Measurements from ENCODE around the gene SIGLEC7. TPM values are rescaled to one million over a fixed set of nuclear protein-coding genes. Genes with fewer than 3 reads are reported as not detected.
A peak's percentile ranks its signal among the peaks of the same experiment; 100 is the strongest.

The SIGLEC7 gene
- total RNA-seq, 4 donors from 2014 or later: not detected

GRCh38 chr19:51185868-51186215 lies 43.7 kb downstream of the SIGLEC7 start:
- TF ChIP-seq CTCF (IDR thresholded peaks at IDR 0.05) (no peak), POLR2A (IDR thresholded peaks at IDR 0.05) (no peak)
- WGBS, 2 donors: 79 to 83% methylated on average over 5 of the region's 5 CpGs
- no peak for DNase-seq (ENCODE audit: low spot score in 2 of 2)

GRCh38 chr19:51186323-51186722 lies 44.2 kb downstream of the SIGLEC7 start:
- WGBS, 2 donors: 56 to 61% methylated on average over 13 of the region's 13 CpGs
- intact Hi-C loops (cut with DNase I; ENCODE audit: low total_unique reads): no loop called here
- DNase-seq (ENCODE audit: low spot score in 2 of 2): no peak
- TF ChIP-seq POLR2A (IDR thresholded peaks at IDR 0.05): no peak
- no peak for TF ChIP-seq CTCF (IDR thresholded peaks at IDR 0.05)
- no peak overlapping the region for H3K4me3 ChIP-seq (ENCODE audit: low read depth, poor library complexity, severe bottlenecking)

More at GRCh38 chr19:51185868-51186215, 43.7 kb downstream of the SIGLEC7 start:
- no peak overlapping the region for H3K4me3 ChIP-seq (ENCODE audit: low read depth, poor library complexity, severe bottlenecking)
- intact Hi-C loops (cut with DNase I; ENCODE audit: low total_unique reads): no loop called here

GRCh38 chr19:51187395-51188226 lies 45.5 kb downstream of the SIGLEC7 start:
- no peak for DNase-seq (ENCODE audit: low spot score in 2 of 2)
- WGBS, 2 donors: 90 to 91% methylated on average over 11 of the region's 11 CpGs
- no peak overlapping the region for H3K4me3 ChIP-seq (ENCODE audit: low read depth, poor library complexity, severe bottlenecking)
- TF ChIP-seq CTCF (IDR thresholded peaks at IDR 0.05) (no peak), POLR2A (IDR thresholded peaks at IDR 0.05) (no peak)
- intact Hi-C loops (cut with DNase I; ENCODE audit: low total_unique reads): no loop called here

GRCh38 chr19:51188227-51188559 lies 46.1 kb downstream of the SIGLEC7 start:
- DNase-seq (ENCODE audit: low spot score in 2 of 2): no peak
- TF ChIP-seq POLR2A (IDR thresholded peaks at IDR 0.05) (no peak), CTCF (IDR thresholded peaks at IDR 0.05) (no peak)
- intact Hi-C loops (cut with DNase I; ENCODE audit: low total_unique reads): no loop called here
- no peak overlapping the region for H3K4me3 ChIP-seq (ENCODE audit: low read depth, poor library complexity, severe bottlenecking)
- WGBS, 2 donors: 73 to 90% methylated on average over 2 of the region's 2 CpGs

- no peak for TF ChIP-seq CTCF (IDR thresholded peaks at IDR 0.05)
- TF ChIP-seq POLR2A (IDR thresholded peaks at IDR 0.05): no peak
- peak in 1 of 2 donors; percentile 65 for DNase-seq (ENCODE audit: low spot score in 2 of 2)
- intact Hi-C loops (cut with DNase I; ENCODE audit: low total_unique reads): no loop called here
- no peak overlapping the region for H3K4me3 ChIP-seq (ENCODE audit: low read depth, poor library complexity, severe bottlenecking)
- 84 to 86% methylated on average over 9 of the region's 9 CpGs for WGBS, 2 donors
These were observed 50.6 kb downstream of the SIGLEC7 start for GRCh38 chr19:51192689-51193088.

Measured in lower leg skin (tissue), 4 donors.